ENCODE data around the gene SFRP5.

Gene SFRP5

GRCh38 chr10:97768322-97769315, 3.2 kb downstream of the SFRP5 start:
- intact Hi-C loops (cut with DNase I): no loop called here
- no peak for DNase-seq

- DNase-seq: no peak
- intact Hi-C loops (cut with DNase I): no loop called here
Observed at GRCh38 chr10:97766996-97767924, 4.5 kb downstream of the SFRP5 start.

- intact Hi-C loops (cut with DNase I): no loop called here
- no peak for DNase-seq
Observed at GRCh38 chr10:97766106-97766810, 5.5 kb downstream of the SFRP5 start.

- DNase-seq: no peak
- intact Hi-C loops (cut with DNase I): no loop called here
Observed at GRCh38 chr10:97765201-97765600, 6.6 kb downstream of the SFRP5 start.

DNA sequence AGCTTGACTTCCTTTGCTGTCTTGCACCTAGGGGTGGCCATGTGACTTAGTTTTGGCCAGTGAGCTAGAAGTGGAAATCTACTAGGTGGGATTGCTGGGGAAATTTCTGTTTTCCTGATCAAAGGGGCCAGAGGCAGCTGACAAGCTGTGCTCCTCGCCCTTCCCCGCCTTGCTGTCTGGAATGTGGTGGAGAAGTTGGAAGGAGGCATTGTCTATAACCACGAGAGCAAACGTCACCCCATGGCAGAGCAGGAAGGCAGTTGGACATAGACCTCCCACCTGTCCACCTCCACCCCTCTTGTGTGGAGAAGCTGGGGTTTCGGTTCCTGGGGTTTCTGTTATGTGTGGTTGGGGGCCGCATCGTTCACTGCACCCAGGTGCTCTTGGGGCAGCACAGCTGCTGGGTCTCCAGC, 7.3 kb downstream of the SFRP5 start:
- intact Hi-C loops (cut with DNase I): no loop called here
- no peak for DNase-seq

GRCh38 chr10:97763947-97764346, 7.9 kb downstream of the SFRP5 start:
- intact Hi-C loops (cut with DNase I): no loop called here
- DNase-seq: no peak

- DNase-seq: no peak
- intact Hi-C loops (cut with DNase I): no loop called here
Observed at GRCh38 chr10:97763411-97763810, 8.4 kb downstream of the SFRP5 start.

GRCh38 chr10:97762816-97763215, 9.0 kb downstream of the SFRP5 start:
- intact Hi-C loops (cut with DNase I): no loop called here
- DNase-seq: peak in 14 of 42 donors; percentile 12 to 55 (median 26)

- intact Hi-C loops (cut with DNase I): no loop called here
- no peak for DNase-seq
Observed at GRCh38 chr10:97762056-97762455, 9.7 kb downstream of the SFRP5 start.

- intact Hi-C loops (cut with DNase I): no loop called here
- no peak for DNase-seq
Observed at GRCh38 chr10:97761331-97761865, 10.4 kb downstream of the SFRP5 start.

GRCh38 chr10:97760461-97761257, 11.1 kb downstream of the SFRP5 start:
- intact Hi-C loops (cut with DNase I): no loop called here
- DNase-seq: no peak

DNA sequence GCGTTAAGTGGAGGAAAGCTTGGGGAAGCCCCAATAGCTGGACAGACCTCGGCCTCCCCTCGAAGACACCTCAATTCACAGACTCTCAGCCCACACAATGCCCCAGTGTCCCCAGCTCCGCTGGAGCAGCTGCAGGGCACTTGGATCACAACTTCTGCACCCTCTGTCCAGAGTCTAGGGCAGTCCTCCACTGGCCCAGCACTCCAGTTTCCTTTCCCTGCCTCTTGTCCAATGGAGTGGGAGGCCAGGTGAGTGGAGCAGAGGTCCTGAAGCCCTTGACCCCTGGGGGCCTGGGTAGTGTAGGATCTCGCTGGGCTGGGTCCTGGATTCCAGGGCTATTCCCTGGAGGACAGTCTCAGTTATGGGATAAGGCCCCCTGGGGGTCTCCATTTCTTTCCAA, 11.9 kb downstream of the SFRP5 start:
- no peak for DNase-seq
- intact Hi-C loops (cut with DNase I): loop anchor here (10.0 kb wide), 1 partner anchor 285 kb away; no protein-coding TSS in a partner anchor

- intact Hi-C loops (cut with DNase I): loop anchor here (10.0 kb wide), 1 partner anchor 285 kb away; no protein-coding TSS in a partner anchor
- DNase-seq: peak; percentile 21 to 88 (median 70)
Observed at GRCh38 chr10:97759158-97759887, 12.5 kb downstream of the SFRP5 start.

GRCh38 chr10:97757471-97757870, 14.3 kb downstream of the SFRP5 start:
- DNase-seq: no peak
- intact Hi-C loops (cut with DNase I): loop anchor here (10.0 kb wide), 1 partner anchor 287 kb away; no protein-coding TSS in a partner anchor

DNA sequence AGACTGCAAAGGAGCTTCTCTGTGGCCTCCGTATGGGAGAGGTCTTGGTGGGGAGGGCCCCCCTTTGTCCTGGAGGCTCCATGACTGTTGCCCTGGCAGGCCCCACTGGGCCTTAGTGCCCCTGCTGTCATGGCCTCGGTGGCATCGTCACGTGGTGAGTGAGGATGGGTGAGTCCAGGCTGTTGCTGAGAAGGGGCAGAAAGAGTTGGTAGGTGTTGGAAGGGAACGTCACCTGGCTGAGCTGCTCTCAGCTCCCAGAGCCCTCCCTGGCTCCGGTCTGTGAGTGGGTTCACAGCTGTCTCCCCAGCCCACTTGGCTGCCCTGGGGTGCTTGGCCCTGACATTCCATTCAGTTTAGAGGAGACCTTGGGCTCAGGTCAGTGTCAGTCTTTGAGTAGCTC, 16.1 kb downstream of the SFRP5 start:
- DNase-seq: no peak
- intact Hi-C loops (cut with DNase I): loop anchor here (10.0 kb wide), 1 partner anchor 289 kb away; no protein-coding TSS in a partner anchor

DNA sequence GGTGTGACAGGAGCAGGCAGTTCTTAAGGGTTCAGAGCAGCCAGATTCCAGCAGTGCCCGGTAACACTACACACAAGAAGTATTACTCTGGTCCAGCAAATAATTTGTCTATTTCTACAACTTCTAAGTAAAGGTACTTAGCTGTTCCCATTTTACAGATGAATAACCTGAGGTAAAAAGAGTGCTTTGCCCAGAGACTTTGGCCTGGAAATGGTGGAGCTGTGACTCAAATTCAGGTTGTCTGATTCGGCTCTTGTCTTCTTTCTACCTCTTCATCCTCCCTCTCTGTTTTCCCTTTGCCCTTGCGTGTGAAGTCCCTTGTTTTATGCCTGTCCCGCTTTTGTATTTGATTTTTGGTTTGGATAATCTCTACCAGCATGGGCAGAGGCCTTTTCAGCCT, 17.1 kb downstream of the SFRP5 start:
- intact Hi-C loops (cut with DNase I): loop anchor here (10.0 kb wide), 1 partner anchor 290 kb away; no protein-coding TSS in a partner anchor
- no peak for DNase-seq

GRCh38 chr10:97752956-97753355, 18.8 kb downstream of the SFRP5 start:
- DNase-seq: peak in 1 of 42 donors; percentile 24
- intact Hi-C loops (cut with DNase I): loop anchor here (10.0 kb wide), 1 partner anchor 292 kb away; no protein-coding TSS in a partner anchor
